Measurements from ENCODE around the gene NELFE.
"Not testable (repeated sequence)": the region's sequence is repeated elsewhere in the genome, so short reads cannot be mapped to it uniquely, and the experiment has no call there.

The NELFE gene

DNA sequence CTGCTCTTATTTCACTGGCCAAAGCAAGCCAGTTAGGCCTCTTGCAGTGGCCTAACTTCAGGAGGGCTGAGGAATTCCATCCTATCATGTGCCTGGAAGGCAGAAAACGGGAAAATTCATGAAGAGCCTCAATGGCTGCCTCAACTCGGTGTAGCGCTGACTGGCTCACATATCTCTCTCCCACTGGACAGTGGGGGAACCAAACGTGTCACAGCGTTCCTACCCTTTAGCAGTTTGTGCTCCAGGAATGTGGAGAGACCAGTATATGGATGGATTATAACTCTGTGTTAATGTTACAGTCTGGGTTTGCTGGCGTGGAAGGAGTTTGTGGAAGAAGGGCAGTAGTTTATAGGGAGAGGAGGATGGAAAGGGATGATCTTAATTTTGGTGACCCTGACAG, 43.0 kb downstream of the NELFE start:
- TF ChIP-seq, protein P1, sequence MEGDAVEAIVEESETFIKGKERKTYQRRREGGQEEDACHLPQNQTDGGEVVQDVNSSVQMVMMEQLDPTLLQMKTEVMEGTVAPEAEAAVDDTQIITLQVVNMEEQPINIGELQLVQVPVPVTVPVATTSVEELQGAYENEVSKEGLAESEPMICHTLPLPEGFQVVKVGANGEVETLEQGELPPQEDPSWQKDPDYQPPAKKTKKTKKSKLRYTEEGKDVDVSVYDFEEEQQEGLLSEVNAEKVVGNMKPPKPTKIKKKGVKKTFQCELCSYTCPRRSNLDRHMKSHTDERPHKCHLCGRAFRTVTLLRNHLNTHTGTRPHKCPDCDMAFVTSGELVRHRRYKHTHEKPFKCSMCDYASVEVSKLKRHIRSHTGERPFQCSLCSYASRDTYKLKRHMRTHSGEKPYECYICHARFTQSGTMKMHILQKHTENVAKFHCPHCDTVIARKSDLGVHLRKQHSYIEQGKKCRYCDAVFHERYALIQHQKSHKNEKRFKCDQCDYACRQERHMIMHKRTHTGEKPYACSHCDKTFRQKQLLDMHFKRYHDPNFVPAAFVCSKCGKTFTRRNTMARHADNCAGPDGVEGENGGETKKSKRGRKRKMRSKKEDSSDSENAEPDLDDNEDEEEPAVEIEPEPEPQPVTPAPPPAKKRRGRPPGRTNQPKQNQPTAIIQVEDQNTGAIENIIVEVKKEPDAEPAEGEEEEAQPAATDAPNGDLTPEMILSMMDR (IDR thresholded peaks at IDR 0.05; ENCODE audit: control insufficient read depth, extremely low read depth, insufficient read depth), result no peak
- DNase-seq (ENCODE audit: low read depth), result no peak
- H3K4me3 ChIP-seq (ENCODE audit: low read depth, low read length), result no peak overlapping the region

DNA sequence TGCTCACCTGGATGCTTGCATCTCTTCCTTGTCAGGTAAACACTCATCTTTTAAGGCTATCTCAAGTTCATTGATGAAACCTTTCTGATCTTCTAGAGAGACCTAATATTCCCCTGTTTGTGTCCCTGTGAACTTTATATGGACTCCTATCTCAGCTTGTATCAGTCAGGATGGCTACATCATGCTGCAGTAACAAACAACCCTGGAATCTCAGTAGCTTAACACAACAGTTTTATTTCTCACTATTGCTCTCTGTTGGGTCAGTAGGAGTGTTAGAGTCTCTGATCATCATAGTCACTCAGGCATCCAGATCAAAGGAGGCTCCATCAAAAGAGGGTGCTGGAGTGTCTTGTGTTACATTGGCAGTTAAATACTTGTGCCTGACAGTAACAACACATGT, 43.4 kb downstream of the NELFE start:
- no peak overlapping the region for H3K4me3 ChIP-seq (ENCODE audit: low read depth, low read length)
- no peak for DNase-seq (ENCODE audit: low read depth)
- TF ChIP-seq, protein P1 (IDR thresholded peaks at IDR 0.05; ENCODE audit: control insufficient read depth, extremely low read depth, insufficient read depth), result no peak

DNA sequence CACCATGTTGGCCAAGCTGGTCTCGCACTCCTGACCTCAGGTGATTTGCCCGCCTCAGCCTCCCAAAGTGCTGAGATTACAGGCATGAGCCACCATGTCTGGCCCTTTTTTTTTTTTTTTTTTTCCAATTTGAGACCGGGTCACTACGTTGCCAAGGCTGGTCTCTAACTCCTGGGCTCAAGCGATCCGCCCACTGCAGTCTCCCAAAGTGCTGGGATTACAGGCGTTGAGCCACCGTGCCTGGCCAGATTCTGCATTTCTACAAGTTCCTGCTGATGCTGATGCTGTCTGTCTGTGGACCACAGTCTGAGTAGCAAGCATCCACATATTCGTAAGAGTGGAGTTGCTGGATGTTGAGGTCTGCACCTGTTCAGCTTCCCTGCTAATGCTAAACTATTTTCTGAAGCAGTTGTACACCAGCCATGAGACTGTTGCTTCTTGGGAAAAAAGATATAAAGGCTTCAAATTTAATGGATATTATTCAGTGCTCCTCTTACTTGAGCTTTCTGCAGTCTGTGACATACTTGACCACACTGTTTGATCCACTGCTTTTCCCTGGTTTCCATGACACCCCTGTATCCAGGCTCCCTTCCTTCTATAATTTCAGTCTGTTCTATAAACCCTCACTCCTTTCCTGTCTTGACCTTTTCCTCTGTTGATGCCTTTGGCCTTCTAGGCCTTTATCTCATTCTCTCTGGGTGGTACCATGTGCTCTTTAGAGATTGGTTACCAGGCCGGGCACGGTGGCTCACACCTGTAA, 46.8 kb downstream of the NELFE start:
- no peak for DNase-seq (ENCODE audit: low read depth)
- TF ChIP-seq, protein P1 (IDR thresholded peaks at IDR 0.05; ENCODE audit: control insufficient read depth, extremely low read depth, insufficient read depth), result no peak
- no peak overlapping the region for H3K4me3 ChIP-seq (ENCODE audit: low read depth, low read length)

DNA sequence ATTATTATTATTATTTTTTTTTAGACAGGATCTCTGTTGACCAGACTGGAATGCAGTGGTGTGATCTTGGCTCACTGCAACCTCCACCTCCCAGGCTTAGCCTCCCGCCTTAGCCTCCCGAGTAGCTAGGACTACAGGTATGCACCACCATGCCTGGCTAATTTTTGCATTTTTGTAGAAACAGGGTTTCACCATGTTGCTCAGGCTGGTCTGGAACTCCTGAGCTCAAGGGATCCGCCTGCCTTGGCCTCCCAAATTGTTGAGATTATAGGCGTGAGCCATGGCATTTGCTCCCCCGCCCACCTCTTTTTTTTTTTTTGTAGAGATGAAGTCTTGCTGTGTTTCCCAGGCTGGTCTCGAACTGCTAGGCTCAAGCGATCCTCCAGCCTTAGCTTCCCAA, 49.5 kb downstream of the NELFE start:
- not testable (repeated sequence) for DNase-seq (ENCODE audit: low read depth); H3K4me3 ChIP-seq (ENCODE audit: low read depth, low read length)

DNA sequence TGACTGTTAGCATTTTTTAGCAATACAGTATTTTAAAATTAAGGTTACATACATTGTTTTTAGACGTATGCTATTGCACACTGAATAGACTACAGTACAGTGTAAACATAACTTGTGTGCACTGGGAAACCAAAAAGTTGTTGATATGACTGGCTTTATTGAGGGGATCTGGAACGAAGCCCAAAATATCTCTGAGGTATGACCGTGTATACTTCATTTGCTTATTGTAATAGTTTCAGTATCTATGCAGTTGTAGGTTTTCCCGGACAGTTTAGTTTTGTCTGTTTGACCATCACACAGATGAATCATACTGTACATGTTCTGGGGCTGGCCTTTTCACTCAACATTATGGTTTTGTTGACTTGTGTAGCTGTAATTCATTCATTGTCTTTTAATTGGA, 50.0 kb downstream of the NELFE start:
- DNase-seq (ENCODE audit: low read depth), result no peak
- TF ChIP-seq, protein P1 (IDR thresholded peaks at IDR 0.05; ENCODE audit: control insufficient read depth, extremely low read depth, insufficient read depth), result no peak
- no peak overlapping the region for H3K4me3 ChIP-seq (ENCODE audit: low read depth, low read length)

DNA sequence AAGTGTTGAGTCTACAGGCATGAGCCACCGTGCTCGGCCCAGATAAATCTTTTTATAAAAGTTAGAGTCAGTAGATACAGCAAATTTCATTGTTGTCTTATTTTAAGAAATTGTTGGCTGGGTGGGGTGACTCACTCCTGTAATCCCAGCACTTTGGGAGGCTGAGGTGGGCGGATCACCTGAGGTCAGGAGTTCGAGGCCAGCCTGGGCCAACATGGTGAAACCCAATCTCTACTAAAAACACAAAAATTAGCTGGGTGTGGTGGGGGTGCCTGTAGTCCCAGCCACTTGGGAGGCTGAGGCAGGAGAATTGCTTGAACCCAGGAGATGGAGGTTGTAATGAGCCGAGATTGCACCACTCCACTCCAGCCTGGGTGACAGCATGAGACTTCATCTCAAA, 50.5 kb downstream of the NELFE start:
- not testable (repeated sequence) for DNase-seq (ENCODE audit: low read depth); H3K4me3 ChIP-seq (ENCODE audit: low read depth, low read length)

DNA sequence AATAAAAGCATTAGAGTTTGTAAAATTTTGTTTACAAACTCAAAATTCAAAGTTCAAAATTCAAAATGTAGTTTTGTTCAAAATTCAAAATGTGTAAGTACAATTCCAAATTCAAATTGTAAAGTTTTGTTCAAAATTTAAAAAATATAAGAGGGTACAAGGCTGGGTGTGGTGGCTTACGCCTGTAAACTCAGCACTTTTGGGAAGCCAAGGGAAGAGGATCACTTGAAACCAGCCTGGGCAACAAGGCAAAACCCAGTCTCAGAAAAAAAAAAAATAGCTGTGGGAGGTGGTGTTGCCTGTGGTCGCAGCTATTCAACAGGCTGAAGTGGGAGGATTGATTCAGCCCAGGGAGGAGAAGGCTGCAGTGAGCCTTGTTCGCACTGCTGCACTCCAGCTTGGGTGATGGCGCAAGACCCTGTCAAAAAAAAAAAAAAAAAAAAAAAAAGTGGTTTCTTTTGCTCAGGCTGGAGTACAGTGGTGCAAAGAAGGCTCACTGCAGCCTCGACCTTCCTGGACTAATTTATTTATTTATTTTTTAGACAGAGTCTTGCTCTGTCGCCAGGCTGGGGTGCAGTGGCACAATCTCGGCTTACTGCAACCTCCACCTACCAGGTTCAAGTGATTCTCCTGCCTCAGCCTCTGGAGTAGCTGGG, 51.5 kb downstream of the NELFE start:
- no peak for DNase-seq (ENCODE audit: low read depth)
- H3K4me3 ChIP-seq (ENCODE audit: low read depth, low read length), result no peak overlapping the region
- TF ChIP-seq, protein P1 (IDR thresholded peaks at IDR 0.05; ENCODE audit: control insufficient read depth, extremely low read depth, insufficient read depth), result no peak

DNA sequence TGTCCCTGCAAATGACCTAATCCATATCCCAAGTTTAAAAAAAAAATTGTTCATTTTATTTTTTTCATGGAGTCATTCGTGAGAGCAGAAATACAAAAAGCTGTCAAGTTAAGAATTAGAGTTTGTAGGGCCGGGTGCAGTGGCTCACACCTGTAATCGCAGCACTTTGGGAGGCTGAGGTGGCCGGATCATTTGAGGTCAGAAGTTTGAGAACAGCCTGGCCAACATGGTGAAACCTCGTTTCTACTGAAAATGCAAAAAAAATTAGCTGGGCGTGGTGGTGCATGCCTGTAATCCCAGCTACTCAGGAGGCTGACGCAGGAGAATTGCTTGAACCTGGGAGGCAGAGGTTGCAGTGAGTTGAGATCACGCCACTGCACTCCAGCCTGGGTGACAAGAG, 52.0 kb downstream of the NELFE start:
- not testable (repeated sequence) for DNase-seq (ENCODE audit: low read depth); H3K4me3 ChIP-seq (ENCODE audit: low read depth, low read length)

All from LNCaP clone FGC (cell line).